GM19193 (cell line): ENCODE data around the gene NSUN6.

ENCODE experiments used
- POLR2A ChIP-seq: IDR thresholded peaks from 4 replicates; pipeline ENCODE4 v1.6.1; 2011; ENCODE audit not compliant: insufficient read depth, insufficient read length; ENCODE audit errors: extremely low read depth

Gene NSUN6

GRCh38 chr10:18577823-18578685 lies 73.3 kb downstream of the NSUN6 start:
- TF ChIP-seq POLR2A: no peak

GRCh38 chr10:18576586-18576985 lies 74.8 kb downstream of the NSUN6 start:
- TF ChIP-seq POLR2A: no peak

GRCh38 chr10:18572959-18573561 lies 78.3 kb downstream of the NSUN6 start:
- no peak for TF ChIP-seq POLR2A

GRCh38 chr10:18571780-18572179 lies 79.6 kb downstream of the NSUN6 start:
- TF ChIP-seq POLR2A: no peak

- TF ChIP-seq POLR2A: no peak
Measured at GRCh38 chr10:18571076-18571475, 80.3 kb downstream of the NSUN6 start.

GRCh38 chr10:18567343-18567856 lies 84.0 kb downstream of the NSUN6 start:
- no peak for TF ChIP-seq POLR2A

- no peak for TF ChIP-seq POLR2A
Measured at GRCh38 chr10:18566177-18566576, 85.2 kb downstream of the NSUN6 start.

GRCh38 chr10:18565006-18565405 lies 86.4 kb downstream of the NSUN6 start:
- TF ChIP-seq POLR2A: no peak

- no peak for TF ChIP-seq POLR2A
Measured at GRCh38 chr10:18563003-18563726, 88.2 kb downstream of the NSUN6 start.

- no peak for TF ChIP-seq POLR2A
Measured at GRCh38 chr10:18561861-18562551, 89.4 kb downstream of the NSUN6 start.

GRCh38 chr10:18557960-18558359 lies 93.4 kb downstream of the NSUN6 start:
- TF ChIP-seq POLR2A: no peak

GRCh38 chr10:18556522-18557147 lies 94.8 kb downstream of the NSUN6 start:
- no peak for TF ChIP-seq POLR2A

- no peak for TF ChIP-seq POLR2A
Measured at GRCh38 chr10:18554479-18554878, 96.9 kb downstream of the NSUN6 start.

- TF ChIP-seq POLR2A: no peak
Measured at GRCh38 chr10:18551473-18551872, 99.9 kb downstream of the NSUN6 start.

- no peak for TF ChIP-seq POLR2A
Measured at GRCh38 chr10:18549105-18549504, 102.3 kb downstream of the NSUN6 start.

- no peak for TF ChIP-seq POLR2A
Measured at GRCh38 chr10:18545621-18546305, 105.6 kb downstream of the NSUN6 start.
